OCI-LY1 (cell line): ENCODE results near the gene LCN2.

Experiments
- H2AFZ ChIP-seq: fragments of 200-600 bp; sonication (generic), shearing (Covaris generic); 2 replicates; pipeline ENCODE4 v1.6.0; 2014; ENCODE audit warnings: antibody characterized with exemption, mild to moderate bottlenecking, low read length
- H3F3A ChIP-seq: fragments of 200-600 bp; sonication (generic), shearing (Covaris generic); 2 replicates; pipeline ENCODE4 v1.6.0; 2014; ENCODE audit warnings: mild to moderate bottlenecking, antibody characterized with exemption, low read length, moderate library complexity; ENCODE audit not compliant: insufficient read depth
- H3K27ac ChIP-seq: fragments of 200-600 bp; sonication (generic); 2 replicates; pipeline ENCODE4 v1.5.1; 2014; ENCODE audit warnings: low read length, mixed run types, mild to moderate bottlenecking, low read depth; ENCODE audit not compliant: poor library complexity, severe bottlenecking
- H3K27me3 ChIP-seq: fragments of 200-600 bp; sonication (generic); 2 replicates; pipeline ENCODE4 v1.6.0; 2014; ENCODE audit warnings: antibody characterized with exemption, mild to moderate bottlenecking, low read length, moderate library complexity; ENCODE audit not compliant: insufficient read depth
- H3K36me3 ChIP-seq: fragments of 200-600 bp; sonication (generic); 2 replicates; pipeline ENCODE4 v1.6.1; 2014; ENCODE audit warnings: mild to moderate bottlenecking, antibody characterized with exemption, low read length, moderate library complexity, mixed read lengths; ENCODE audit not compliant: insufficient read depth
- H3K4me1 ChIP-seq: fragments of 200-600 bp; sonication (generic); 2 replicates; pipeline ENCODE4 v1.5.1; 2014; ENCODE audit warnings: mild to moderate bottlenecking, low read length, moderate library complexity; ENCODE audit not compliant: insufficient read depth, severe bottlenecking
- H3K4me2 ChIP-seq: fragments of 200-600 bp; sonication (generic), shearing (Covaris generic); 2 replicates; pipeline ENCODE4 v1.6.1; 2014; ENCODE audit warnings: low read length
- H3K4me3 ChIP-seq: fragments of 200-600 bp; sonication (generic); 2 replicates; pipeline ENCODE4 v1.5.1; 2014; ENCODE audit warnings: low read length, low read depth, mild to moderate bottlenecking, mixed read lengths; ENCODE audit not compliant: poor library complexity, severe bottlenecking
- H3K79me2 ChIP-seq: fragments of 200-600 bp; shearing (Covaris generic); 2 replicates; pipeline ENCODE4 v1.6.1; 2016; ENCODE audit warnings: mixed run types, low read length, mixed read lengths; ENCODE audit not compliant: insufficient read depth
- H3K9ac ChIP-seq: fragments of 200-600 bp; sonication (generic), shearing (Covaris generic); 2 replicates; pipeline ENCODE4 v1.6.1; 2014; ENCODE audit warnings: mild to moderate bottlenecking, low read length, mixed read lengths
- H3K9me2 ChIP-seq: fragments of 200-600 bp; sonication (generic), shearing (Covaris generic); 2 replicates; pipeline ENCODE4 v1.6.1; 2014; ENCODE audit warnings: low read depth, mild to moderate bottlenecking, low read length, mixed read lengths
- H3K9me3 ChIP-seq: fragments of 200-600 bp; shearing (Covaris generic); 2 replicates; pipeline ENCODE4 v1.6.1; 2014; ENCODE audit warnings: low read length, mixed read lengths
- H4K20me1 ChIP-seq: fragments of 200-600 bp; sonication (generic), shearing (Covaris generic); 2 replicates; pipeline ENCODE4 v1.6.0; 2016; ENCODE audit warnings: mild to moderate bottlenecking, low read length; ENCODE audit not compliant: insufficient read depth
- CTCF ChIP-seq: fragments of 200-600 bp; sonication (generic), shearing (Covaris generic); IDR thresholded peaks from 2 replicates; pipeline ENCODE4 v1.5.1; 2017; ENCODE audit warnings: mild to moderate bottlenecking, antibody characterized with exemption, low read length, moderate library complexity, mixed read lengths
- EZH2 ChIP-seq: fragments of 200-600 bp; sonication (generic), shearing (Covaris generic); IDR thresholded peaks from 2 replicates; pipeline ENCODE4 v1.8.0; 2017; ENCODE audit warnings: borderline replicate concordance, mixed run types, mild to moderate bottlenecking, antibody characterized with exemption, low read length, moderate library complexity, mixed read lengths

The LCN2 gene

GRCh38 chr9:128169925-128170324, 20.7 kb downstream of the LCN2 start:
- Histone ChIP-seq H3K4me1 (no peaks in the 10 kb centered on the region), H3K36me3 (peaks cover 43% of the 10 kb centered on the region), H3F3A (no peaks in the 10 kb centered on the region), H3K4me2 (no peak overlapping the region), H3K79me2 (no peaks in the 10 kb centered on the region), H4K20me1 (no peaks in the 10 kb centered on the region), H3K4me3 (no peak overlapping the region), H3K9me3 (no peaks in the 10 kb centered on the region), H3K9me2 (no peaks in the 10 kb centered on the region), H3K27ac (no peak overlapping the region), H3K9ac (no peak overlapping the region), H3K27me3 (no peaks in the 10 kb centered on the region), H2AFZ (no peak overlapping the region)
- TF ChIP-seq EZH2 (no peak), CTCF (no peak)

GRCh38 chr9:128174062-128174461, 24.8 kb downstream of the LCN2 start:
- Histone ChIP-seq H3K4me3 (no peak overlapping the region), H3K36me3 (peaks cover 44% of the 10 kb centered on the region), H3F3A (no peaks in the 10 kb centered on the region), H3K9ac (no peak overlapping the region), H3K4me2 (no peak overlapping the region), H3K4me1 (no peaks in the 10 kb centered on the region), H3K27me3 (no peaks in the 10 kb centered on the region), H3K9me3 (peaks cover 5% of the 10 kb centered on the region), H3K27ac (no peak overlapping the region), H4K20me1 (no peaks in the 10 kb centered on the region), H2AFZ (no peak overlapping the region), H3K79me2 (no peaks in the 10 kb centered on the region), H3K9me2 (no peaks in the 10 kb centered on the region)
- TF ChIP-seq EZH2: no peak
- TF ChIP-seq CTCF: no peak

- Histone ChIP-seq H3K9me2 (no peaks in the 10 kb centered on the region), H3F3A (no peaks in the 10 kb centered on the region), H3K4me1 (no peaks in the 10 kb centered on the region), H4K20me1 (no peaks in the 10 kb centered on the region), H3K4me3 (no peak overlapping the region), H2AFZ (no peak overlapping the region), H3K79me2 (no peaks in the 10 kb centered on the region), H3K9ac (no peak overlapping the region), H3K4me2 (no peak overlapping the region), H3K36me3 (peaks cover 47% of the 10 kb centered on the region), H3K27me3 (no peaks in the 10 kb centered on the region), H3K9me3 (peaks cover 8% of the 10 kb centered on the region), H3K27ac (no peak overlapping the region)
- no peak for TF ChIP-seq CTCF
- no peak for TF ChIP-seq EZH2
Observed at GRCh38 chr9:128175102-128175563, 25.9 kb downstream of the LCN2 start.
